HepG2 (cell line): Measurements from ENCODE around the gene KAZN. TPM values are rescaled to one million over a fixed set of nuclear protein-coding genes. Genes with fewer than 3 reads are reported as not detected.

Source experiments
- ATAC-seq: fragments of 200-7000 bp; cut with Tn5 transposase; 3 replicates; pipeline ENCODE4 v1.9.1; 2020; ENCODE audit warnings: mild to moderate bottlenecking, moderate library complexity
- BruUV-seq: library from RNA; stranded (reverse); fragments of 400-500 nt; replicated peaks from 2 replicates; lab custom pipeline; 2021; lab: Mats Ljungman, UMichigan
- CTCF ChIA-PET: fragments of 300-600 bp; formaldehyde crosslinking; extraction: SDS; loops from one replicate; lab custom pipeline; 2021; ENCODE audit warnings: low total read pairs, inconsistent platforms, low intra/inter-chr PET ratio; lab: Yijun Ruan, JAX
- POLR2A ChIA-PET: fragments of 350-600 bp; sonication (Branson Sonifier 250); formaldehyde crosslinking; loops from one replicate; lab custom pipeline; 2020; ENCODE audit warnings: antibody characterized with exemption, inconsistent platforms; lab: Yijun Ruan, JAX
- DNase-seq: peaks from one replicate; pipeline ENCODE4 v3.0.0-alpha.2; 2015; ENCODE audit warnings: low spot score
- FAIRE-seq: peaks from 3 replicates; lab custom pipeline; 2011; peaks lifted over from hg19 to GRCh38; lab: Jason Lieb, UNC
- H2AFZ ChIP-seq: one replicate; pipeline ENCODE4 v1.6.1; 2011; ENCODE audit warnings: low read length, inconsistent platforms
- H3K27ac ChIP-seq: fragments of 300-600 bp; 3 replicates; pipeline ENCODE4 v1.8.0; 2011; ENCODE audit warnings: mixed run types, mild to moderate bottlenecking, mixed read lengths, low read length, inconsistent platforms; ENCODE audit not compliant: insufficient read depth; ENCODE audit errors: extremely low read length
- H3K27me3 ChIP-seq, 2 experiments: fragments of 200-600 bp in 1 of 2; 2 replicates in 1 of 2; 3 replicates in 1 of 2; pipeline versions ENCODE4 v1.6.0 to v1.8.0; 2011; ENCODE audit warnings: low read length in 2 of 2, mild to moderate bottlenecking in 2 of 2, moderate library complexity in 2 of 2, inconsistent platforms in 1 of 2; ENCODE audit not compliant: insufficient read depth in 2 of 2, control insufficient read depth in 1 of 2
- H3K36me3 ChIP-seq, 2 experiments: fragments of 200-600 bp in 1 of 2; replicated peaks in 1 of 2; 2 replicates in 1 of 2; 3 replicates in 1 of 2; pipeline versions ENCODE4 v1.5.1 to v1.8.0; 2011; ENCODE audit warnings: low read length in 2 of 2, inconsistent platforms in 1 of 2; ENCODE audit not compliant: insufficient read depth in 2 of 2, control insufficient read depth in 1 of 2
- H3K4me1 ChIP-seq: 2 replicates; pipeline ENCODE4 v1.5.1; 2012; ENCODE audit warnings: low read length, inconsistent platforms; ENCODE audit not compliant: insufficient read depth
- H3K4me2 ChIP-seq: 2 replicates; pipeline ENCODE4 v1.6.0; 2011; ENCODE audit warnings: low read depth, low read length, inconsistent platforms
- H3K4me3 ChIP-seq, 3 experiments: fragments of 200-600 bp in 1 of 3; sonication (generic), shearing (Covaris generic) in 1 of 3; replicated peaks in 1 of 3; 2 replicates each; pipeline ENCODE4 v1.5.1; 2011 to 2016; ENCODE audit warnings: low read length in 3 of 3, inconsistent platforms in 2 of 3, low read depth in 2 of 3, mild to moderate bottlenecking in 2 of 3, control low read depth in 1 of 3, mixed read lengths in 1 of 3; ENCODE audit not compliant: insufficient read depth in 1 of 3
- H3K79me2 ChIP-seq: one replicate; pipeline ENCODE4 v1.6.1; 2011; ENCODE audit warnings: low read length, inconsistent platforms; ENCODE audit not compliant: insufficient read depth
- H3K9ac ChIP-seq: 2 replicates; pipeline ENCODE4 v1.6.0; 2011; ENCODE audit warnings: mild to moderate bottlenecking, low read depth, low read length, inconsistent platforms; ENCODE audit not compliant: insufficient read depth
- H3K9me3 ChIP-seq: 2 replicates; pipeline ENCODE4 v1.5.1; 2012; ENCODE audit warnings: mild to moderate bottlenecking, low read length
- H4K20me1 ChIP-seq: 2 replicates; pipeline ENCODE4 v1.6.0; 2011; ENCODE audit warnings: inconsistent platforms, mild to moderate bottlenecking, low read length, moderate library complexity; ENCODE audit not compliant: insufficient read depth
- CEBPG ChIP-seq: IDR thresholded peaks from 2 replicates; pipeline ENCODE4 v1.6.1; 2016
- ELK4 ChIP-seq: sonication (generic); formaldehyde crosslinking; IDR thresholded peaks from 2 replicates; pipeline ENCODE4 v1.9.0; 2021; ENCODE audit warnings: missing genetic modification reagents, borderline replicate concordance
- IRX3 ChIP-seq: sonication (generic); formaldehyde crosslinking; IDR thresholded peaks from 2 replicates; pipeline ENCODE4 v1.8.1; 2023; ENCODE audit warnings: mild to moderate bottlenecking, low read depth, missing genetic modification reagents, borderline replicate concordance
- JUND ChIP-seq: sonication (generic); formaldehyde crosslinking; IDR thresholded peaks from 2 replicates; pipeline ENCODE4 v1.8.0; 2022; ENCODE audit warnings: mild to moderate bottlenecking, missing genetic modification reagents
- KDM6A ChIP-seq: IDR thresholded peaks from 2 replicates; pipeline ENCODE4 v1.6.1; 2016; ENCODE audit warnings: low read depth
- SRY ChIP-seq: sonication (generic); formaldehyde crosslinking; IDR thresholded peaks from 2 replicates; pipeline ENCODE4 v1.8.0; 2022; ENCODE audit warnings: mild to moderate bottlenecking, missing genetic modification reagents
- ZMYM2 ChIP-seq: sonication (generic); formaldehyde crosslinking; IDR thresholded peaks from 2 replicates; pipeline ENCODE4 v1.8.0; 2022; ENCODE audit warnings: mild to moderate bottlenecking, missing genetic modification reagents
- ZNF264 ChIP-seq: sonication (generic); formaldehyde crosslinking; IDR thresholded peaks from 2 replicates; pipeline ENCODE4 v1.4.0; 2020; ENCODE audit warnings: missing genetic modification reagents
- ZNF274 ChIP-seq: sonication (generic); formaldehyde crosslinking; IDR thresholded peaks from 2 replicates; pipeline ENCODE4 v1.5.1; 2020; ENCODE audit warnings: mild to moderate bottlenecking, missing genetic modification reagents
- ZNF543 ChIP-seq: sonication (generic); formaldehyde crosslinking; IDR thresholded peaks from 2 replicates; pipeline ENCODE4 v1.4.0; 2020; ENCODE audit warnings: mild to moderate bottlenecking, missing genetic modification reagents
- ZNF615 ChIP-seq: sonication (generic); formaldehyde crosslinking; IDR thresholded peaks from 2 replicates; pipeline ENCODE4 v1.5.0; 2020; ENCODE audit warnings: mild to moderate bottlenecking, missing genetic modification reagents, borderline replicate concordance
- ZNF766 ChIP-seq: sonication (generic); formaldehyde crosslinking; IDR thresholded peaks from 2 replicates; pipeline ENCODE4 v1.5.0; 2020; ENCODE audit warnings: missing genetic modification reagents, borderline replicate concordance
- WGBS: methylation state at CpG from one replicate; pipeline ENCODE4 v1.1.6; 2017; ENCODE audit warnings: low lambda C conversion rate; 5-methylcytosine and 5-hydroxymethylcytosine counted together
- in situ Hi-C: cut with HindIII; loops from 2 replicates; pipeline ENCODE4 v1.10.0; 2017; ENCODE audit warnings: low pct_unique_long_range_greater_than_20kb; ENCODE audit not compliant: extremely low pct_ligation_motif_present
- intact Hi-C: fragments of 100-400 bp; cut with micrococcal nuclease; formaldehyde crosslinking; loops from one replicate; pipeline ENCODE4 v1.10.0; 2022; ENCODE audit not compliant: unreplicated experiment
- polyA plus RNA-seq, 8 experiments: library from polyadenylated mRNA; depleted of rRNA in 3 of 8; stranded (reverse) in 7 of 8; unstranded in 1 of 8; fragments of >200 nt; fragmentation: Illumina TruSeq in 4 of 8; extraction: Trizol in 4 of 8; gene quantifications; 2 replicates each; pipeline versions ENCODE4 v1.2.1 to v1.2.3, GENCODE V29; 2011 to 2016; ENCODE audit warnings: low read depth in 4 of 8, missing spikeins in 1 of 8, mixed read lengths in 1 of 8; ENCODE audit not compliant: insufficient read depth in 1 of 8
- total RNA-seq, 5 experiments: library from RNA; depleted of rRNA; stranded (reverse); fragments of >200 nt; fragmentation: Illumina TruSeq; extraction: Trizol; gene quantifications; 2 replicates each; pipeline ENCODE4 v1.2.3, GENCODE V29; 2016; ENCODE audit warnings: low read depth in 1 of 5

Gene KAZN
- total and polyA plus RNA-seq, 2 of the 13 experiments (the other 11 are each of a cell fraction or from before 2014, with no cell fraction given): 10.4 to 13.5 TPM

- peaks cover 1 to 8% of the 10 kb centered on the region in 2 experiments; a peak in 3 of 5 replicates for H3K27me3 ChIP-seq
- BruUV-seq: no TSS peak
- H3K9ac ChIP-seq: no peak overlapping the region
- no peaks in the 10 kb centered on the region for H3K9me3 ChIP-seq
- ChIA-PET POLR2A (no interaction called here), CTCF (no interaction called here)
- no peak overlapping the region for H3K27ac ChIP-seq
- TF ChIP-seq ZNF274: no peak
- TF ChIP-seq IRX3: no peak
- no peak for TF ChIP-seq KDM6A (CRISPR knock-in tag)
- TF ChIP-seq ZNF615 (CRISPR knock-in tag): no peak
- TF ChIP-seq ZNF543 (CRISPR knock-in tag): no peak
- no peak for TF ChIP-seq ZMYM2 (CRISPR knock-in tag)
- TF ChIP-seq ZNF766 (CRISPR knock-in tag): no peak
- TF ChIP-seq ELK4 (CRISPR knock-in tag): no peak
- TF ChIP-seq CEBPG: no peak
- no peak for TF ChIP-seq ZNF264 (CRISPR knock-in tag)
- TF ChIP-seq SRY: no peak
- no peak for TF ChIP-seq JUND (CRISPR knock-in tag)
- H3K36me3 ChIP-seq: no peaks in the 10 kb centered on the region
- ATAC-seq (no peak), FAIRE-seq (no peak), DNase-seq (no peak)
- intact Hi-C loops (no loop called here), in situ Hi-C loops (no loop called here)
- H2AFZ ChIP-seq: no peak overlapping the region
- no peak overlapping the region for H3K4me2 ChIP-seq
- no peaks in the 10 kb centered on the region for H3K4me1 ChIP-seq
- H3K79me2 ChIP-seq: no peaks in the 10 kb centered on the region
- 7% methylated on average over 4 of the region's 5 CpGs for WGBS
- no peaks in the 10 kb centered on the region for H4K20me1 ChIP-seq
- H3K4me3 ChIP-seq: no peak overlapping the region
Measured at GRCh38 chr1:14583788-14584187, 14.7 kb upstream of the KAZN start.
